Peyer's patch (tissue), 4 donors: ENCODE results near the gene KRTAP1-1. TPM values are rescaled to one million over a fixed set of nuclear protein-coding genes. Genes with fewer than 3 reads are reported as not detected.
"Not testable (repeated sequence)": the region's sequence is repeated elsewhere in the genome, so short reads cannot be mapped to it uniquely, and the experiment has no call there.

Experiments
- DNase-seq, 3 donors: peaks; one replicate each; pipeline ENCODE4 v3.0.0-alpha.2; 2017 to 2019
- H3K27ac ChIP-seq, 4 donors: fragments of 200-600 bp; sonication (generic); one replicate each; pipeline ENCODE4 v1.5.1; 2016 to 2019
- H3K27me3 ChIP-seq, 2 donors: fragments of 200-600 bp; sonication (generic); one replicate each; pipeline ENCODE4 v1.5.1; 2019
- H3K36me3 ChIP-seq, 3 donors: fragments of 200-600 bp; sonication (generic); one replicate each; pipeline ENCODE4 v1.5.1; 2016 to 2019
- H3K4me1 ChIP-seq, 4 donors: fragments of 200-600 bp; sonication (generic); one replicate each; pipeline ENCODE4 v1.5.1; 2016 to 2019
- H3K4me3 ChIP-seq, 4 donors: fragments of 200-600 bp; sonication (generic); 1 replicate in 3 of 4; 2 replicates in 1 of 4; pipeline ENCODE4 v1.5.1; 2016 to 2019; ENCODE audit warnings: mild to moderate bottlenecking in 1 of 4
- H3K9me3 ChIP-seq, 4 donors: fragments of 200-600 bp; sonication (generic); one replicate each; pipeline ENCODE4 v1.5.1; 2016 to 2019; ENCODE audit warnings: mild to moderate bottlenecking in 1 of 4
- POLR2A ChIP-seq, 2 donors: fragments of 450-650 bp; IDR thresholded peaks; one replicate each; pipeline ENCODE4 v1.5.1; 2017; ENCODE audit warnings: antibody characterized with exemption in 2 of 2, mild to moderate bottlenecking in 2 of 2, moderate library complexity in 2 of 2
- total RNA-seq, 4 donors: library from RNA; depleted of rRNA; stranded (reverse); fragments of >200 nt; gene quantifications; one replicate each; pipeline ENCODE4 v1.1.0, GENCODE V29; 2016
- TF ChIP-seq, protein P1 (sequence below), 6 experiments: fragments of 450-650 bp in 4 of 6; fragments of 200-600 bp in 2 of 6; sonication (generic) in 1 of 6; IDR thresholded peaks; one replicate each; pipeline ENCODE4 v1.5.1; 2017 to 2019; ENCODE audit warnings: antibody characterized with exemption in 6 of 6, mild to moderate bottlenecking in 3 of 6, moderate library complexity in 1 of 6

KRTAP1-1 gene, protein sequence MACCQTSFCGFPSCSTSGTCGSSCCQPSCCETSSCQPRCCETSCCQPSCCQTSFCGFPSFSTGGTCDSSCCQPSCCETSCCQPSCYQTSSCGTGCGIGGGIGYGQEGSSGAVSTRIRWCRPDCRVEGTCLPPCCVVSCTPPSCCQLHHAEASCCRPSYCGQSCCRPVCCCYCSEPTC
- total RNA-seq = not detected

GRCh38 chr17:41040783-41041571 lies at the start of gene KRTAP1-1:
KRTAP1-1 (minus strand) TSS chr17:41041450; CDS start chr17:41041397, 53 bp downstream.
- not testable (repeated sequence) for H3K4me1 ChIP-seq, H3K27me3 ChIP-seq, H3K9me3 ChIP-seq, H3K27ac ChIP-seq, H3K36me3 ChIP-seq, H3K4me3 ChIP-seq, DNase-seq

GRCh38 chr17:41088760-41089352 lies 47.6 kb upstream of the KRTAP1-1 start:
- not testable (repeated sequence) for H3K27ac ChIP-seq, H3K4me1 ChIP-seq, H3K9me3 ChIP-seq, H3K27me3 ChIP-seq, H3K36me3 ChIP-seq, H3K4me3 ChIP-seq, DNase-seq

DNA sequence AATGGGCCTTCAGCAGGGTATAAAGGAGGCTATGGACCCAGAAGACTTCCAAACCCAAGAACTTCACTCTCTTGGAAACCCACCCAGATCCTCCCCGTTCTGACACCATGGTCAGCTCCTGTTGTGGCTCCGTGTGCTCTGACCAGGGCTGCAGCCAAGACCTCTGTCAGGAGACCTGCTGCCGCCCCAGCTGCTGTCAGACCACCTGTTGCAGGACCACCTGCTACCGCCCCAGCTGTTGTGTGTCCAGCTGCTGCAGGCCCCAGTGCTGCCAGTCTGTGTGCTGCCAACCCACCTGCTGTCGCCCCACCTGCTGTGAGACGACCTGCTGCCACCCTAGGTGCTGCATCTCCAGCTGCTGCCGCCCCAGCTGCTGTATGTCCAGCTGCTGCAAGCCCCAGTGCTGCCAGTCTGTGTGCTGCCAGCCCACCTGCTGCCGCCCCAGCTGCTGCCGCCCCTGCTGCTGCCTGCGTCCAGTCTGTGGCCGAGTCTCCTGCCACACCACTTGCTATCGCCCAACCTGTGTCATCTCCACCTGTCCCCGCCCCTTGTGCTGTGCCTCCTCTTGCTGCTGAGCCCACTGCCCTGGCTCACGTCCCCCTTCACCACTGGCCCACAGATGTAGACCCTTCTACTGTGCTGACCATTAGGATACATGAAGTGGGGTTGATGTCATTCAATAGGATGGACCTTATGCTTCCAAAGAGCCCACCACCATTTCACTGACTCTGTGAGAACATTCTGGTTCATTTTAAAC lies 43.0 kb upstream of the KRTAP1-1 start, which contains the start of gene KRTAP4-7:
TSS of gene KRTAP4-7 (plus strand) at position 51 of the 757 bp plus-strand sequence. CDS start at position 108, 57 bp downstream.
- not testable (repeated sequence) for H3K4me1 ChIP-seq, H3K9me3 ChIP-seq, H3K36me3 ChIP-seq, DNase-seq, H3K4me3 ChIP-seq, H3K27ac ChIP-seq, H3K27me3 ChIP-seq

DNA sequence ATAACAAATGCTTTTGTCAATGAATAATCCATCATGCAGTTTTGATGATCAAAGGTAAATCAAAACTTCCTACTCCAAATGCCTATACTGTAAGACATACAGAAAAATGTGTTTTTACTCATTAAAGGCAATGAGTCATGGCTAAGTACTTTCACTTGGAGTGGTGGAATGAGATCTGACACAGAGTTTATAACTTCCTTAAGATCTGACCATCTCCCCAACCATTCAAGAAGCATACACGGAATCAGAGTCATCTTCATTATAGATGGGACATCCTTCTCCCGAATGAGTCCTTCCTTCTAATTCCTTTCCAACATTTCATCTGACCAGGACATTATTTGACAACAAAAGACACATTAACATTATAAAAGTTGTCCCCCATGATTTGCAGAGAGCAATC lies 42.2 kb upstream of the KRTAP1-1 start:
- not testable (repeated sequence) for H3K27ac ChIP-seq, H3K36me3 ChIP-seq, H3K4me1 ChIP-seq, H3K9me3 ChIP-seq, H3K4me3 ChIP-seq, DNase-seq, H3K27me3 ChIP-seq

GRCh38 chr17:41082626-41083025 lies 41.4 kb upstream of the KRTAP1-1 start:
- Histone ChIP-seq H3K4me1 (no peaks in the 10 kb centered on the region), H3K27ac (no peak overlapping the region), H3K36me3 (no peaks in the 10 kb centered on the region), H3K9me3 (no peaks in the 10 kb centered on the region), H3K27me3 (no peaks in the 10 kb centered on the region), H3K4me3 (no peak overlapping the region)
- TF ChIP-seq, protein P1, sequence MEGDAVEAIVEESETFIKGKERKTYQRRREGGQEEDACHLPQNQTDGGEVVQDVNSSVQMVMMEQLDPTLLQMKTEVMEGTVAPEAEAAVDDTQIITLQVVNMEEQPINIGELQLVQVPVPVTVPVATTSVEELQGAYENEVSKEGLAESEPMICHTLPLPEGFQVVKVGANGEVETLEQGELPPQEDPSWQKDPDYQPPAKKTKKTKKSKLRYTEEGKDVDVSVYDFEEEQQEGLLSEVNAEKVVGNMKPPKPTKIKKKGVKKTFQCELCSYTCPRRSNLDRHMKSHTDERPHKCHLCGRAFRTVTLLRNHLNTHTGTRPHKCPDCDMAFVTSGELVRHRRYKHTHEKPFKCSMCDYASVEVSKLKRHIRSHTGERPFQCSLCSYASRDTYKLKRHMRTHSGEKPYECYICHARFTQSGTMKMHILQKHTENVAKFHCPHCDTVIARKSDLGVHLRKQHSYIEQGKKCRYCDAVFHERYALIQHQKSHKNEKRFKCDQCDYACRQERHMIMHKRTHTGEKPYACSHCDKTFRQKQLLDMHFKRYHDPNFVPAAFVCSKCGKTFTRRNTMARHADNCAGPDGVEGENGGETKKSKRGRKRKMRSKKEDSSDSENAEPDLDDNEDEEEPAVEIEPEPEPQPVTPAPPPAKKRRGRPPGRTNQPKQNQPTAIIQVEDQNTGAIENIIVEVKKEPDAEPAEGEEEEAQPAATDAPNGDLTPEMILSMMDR (IDR thresholded peaks at IDR 0.05) = no peak
- no peak for TF ChIP-seq POLR2A (IDR thresholded peaks at IDR 0.05)
- no peak for DNase-seq

- TF ChIP-seq POLR2A (IDR thresholded peaks at IDR 0.05) = no peak
- TF ChIP-seq, protein P1 (IDR thresholded peaks at IDR 0.05) = no peak
- Histone ChIP-seq H3K27me3 (no peaks in the 10 kb centered on the region), H3K36me3 (no peaks in the 10 kb centered on the region), H3K9me3 (no peaks in the 10 kb centered on the region), H3K4me1 (no peaks in the 10 kb centered on the region), H3K4me3 (no peak overlapping the region), H3K27ac (no peak overlapping the region)
- no peak for DNase-seq
Measured at GRCh38 chr17:41076788-41077187, 35.5 kb upstream of the KRTAP1-1 start.

- DNase-seq = no peak
- H3K27me3 ChIP-seq = no peaks in the 10 kb centered on the region
- TF ChIP-seq POLR2A (IDR thresholded peaks at IDR 0.05) = no peak
- TF ChIP-seq, protein P1 (IDR thresholded peaks at IDR 0.05) = no peak
Measured at GRCh38 chr17:41073676-41074075, 32.4 kb upstream of the KRTAP1-1 start.

More at GRCh38 chr17:41073676-41074075, 32.4 kb upstream of the KRTAP1-1 start:
- H3K4me3 ChIP-seq = no peak overlapping the region
- H3K27ac ChIP-seq = no peak overlapping the region
- no peaks in the 10 kb centered on the region for H3K36me3 ChIP-seq
- H3K4me1 ChIP-seq = no peaks in the 10 kb centered on the region
- H3K9me3 ChIP-seq = no peaks in the 10 kb centered on the region
